Neural progenitor cell (in vitro differentiated cells): ENCODE measurements around the gene ATP4A.

ENCODE experiments used
- EZH2 ChIP-seq: fragments of 200-600 bp; sonication (generic); IDR thresholded peaks from 2 replicates; pipeline ENCODE4 v1.6.1; 2017; ENCODE audit warnings: antibody characterized with exemption, mild to moderate bottlenecking, moderate library complexity
- TF ChIP-seq, protein P1 (sequence below): fragments of 200-600 bp; sonication (generic); IDR thresholded peaks from 2 replicates; pipeline ENCODE4 v1.5.1; 2017; ENCODE audit warnings: antibody characterized with exemption, mild to moderate bottlenecking

DNA sequence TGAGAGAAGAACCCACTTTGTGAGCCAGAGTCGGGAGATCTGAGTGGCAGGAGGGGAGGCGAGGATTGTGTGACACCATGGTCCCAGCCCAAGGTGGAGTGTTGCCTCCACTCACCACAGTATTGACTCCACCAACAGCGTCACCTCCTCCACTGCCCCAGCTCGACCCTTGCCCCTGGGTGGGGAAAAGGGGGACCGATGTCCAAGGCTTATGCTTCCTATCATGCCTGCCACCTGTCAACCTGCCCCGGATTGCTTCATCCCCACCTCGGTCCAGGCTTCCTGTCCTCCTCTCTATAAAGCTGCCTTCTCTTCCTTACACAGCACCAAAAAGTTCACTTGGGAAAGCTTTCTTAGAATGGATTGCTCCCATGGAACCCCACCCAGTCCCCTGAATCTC lies 57.4 kb downstream of the ATP4A start:
- TF ChIP-seq EZH2 = no peak
- TF ChIP-seq, protein P1, sequence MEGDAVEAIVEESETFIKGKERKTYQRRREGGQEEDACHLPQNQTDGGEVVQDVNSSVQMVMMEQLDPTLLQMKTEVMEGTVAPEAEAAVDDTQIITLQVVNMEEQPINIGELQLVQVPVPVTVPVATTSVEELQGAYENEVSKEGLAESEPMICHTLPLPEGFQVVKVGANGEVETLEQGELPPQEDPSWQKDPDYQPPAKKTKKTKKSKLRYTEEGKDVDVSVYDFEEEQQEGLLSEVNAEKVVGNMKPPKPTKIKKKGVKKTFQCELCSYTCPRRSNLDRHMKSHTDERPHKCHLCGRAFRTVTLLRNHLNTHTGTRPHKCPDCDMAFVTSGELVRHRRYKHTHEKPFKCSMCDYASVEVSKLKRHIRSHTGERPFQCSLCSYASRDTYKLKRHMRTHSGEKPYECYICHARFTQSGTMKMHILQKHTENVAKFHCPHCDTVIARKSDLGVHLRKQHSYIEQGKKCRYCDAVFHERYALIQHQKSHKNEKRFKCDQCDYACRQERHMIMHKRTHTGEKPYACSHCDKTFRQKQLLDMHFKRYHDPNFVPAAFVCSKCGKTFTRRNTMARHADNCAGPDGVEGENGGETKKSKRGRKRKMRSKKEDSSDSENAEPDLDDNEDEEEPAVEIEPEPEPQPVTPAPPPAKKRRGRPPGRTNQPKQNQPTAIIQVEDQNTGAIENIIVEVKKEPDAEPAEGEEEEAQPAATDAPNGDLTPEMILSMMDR = no peak
